Testis (tissue), 2 donors: ENCODE measurements around the gene ANKS6.

Experiments used
- CTCF ChIP-seq, 3 experiments: fragments of 450-650 bp in 2 of 3; fragments of 200-600 bp in 1 of 3; sonication (generic) in 1 of 3; IDR thresholded peaks; one replicate each; pipeline ENCODE4 v1.5.1; 2016 to 2019; ENCODE audit warnings: antibody characterized with exemption in 3 of 3, mild to moderate bottlenecking in 2 of 3, moderate library complexity in 1 of 3
- POLR2A ChIP-seq: fragments of 450-650 bp; IDR thresholded peaks from one replicate; pipeline ENCODE4 v1.6.1; 2017; ENCODE audit warnings: antibody characterized with exemption, mild to moderate bottlenecking, moderate library complexity

DNA sequence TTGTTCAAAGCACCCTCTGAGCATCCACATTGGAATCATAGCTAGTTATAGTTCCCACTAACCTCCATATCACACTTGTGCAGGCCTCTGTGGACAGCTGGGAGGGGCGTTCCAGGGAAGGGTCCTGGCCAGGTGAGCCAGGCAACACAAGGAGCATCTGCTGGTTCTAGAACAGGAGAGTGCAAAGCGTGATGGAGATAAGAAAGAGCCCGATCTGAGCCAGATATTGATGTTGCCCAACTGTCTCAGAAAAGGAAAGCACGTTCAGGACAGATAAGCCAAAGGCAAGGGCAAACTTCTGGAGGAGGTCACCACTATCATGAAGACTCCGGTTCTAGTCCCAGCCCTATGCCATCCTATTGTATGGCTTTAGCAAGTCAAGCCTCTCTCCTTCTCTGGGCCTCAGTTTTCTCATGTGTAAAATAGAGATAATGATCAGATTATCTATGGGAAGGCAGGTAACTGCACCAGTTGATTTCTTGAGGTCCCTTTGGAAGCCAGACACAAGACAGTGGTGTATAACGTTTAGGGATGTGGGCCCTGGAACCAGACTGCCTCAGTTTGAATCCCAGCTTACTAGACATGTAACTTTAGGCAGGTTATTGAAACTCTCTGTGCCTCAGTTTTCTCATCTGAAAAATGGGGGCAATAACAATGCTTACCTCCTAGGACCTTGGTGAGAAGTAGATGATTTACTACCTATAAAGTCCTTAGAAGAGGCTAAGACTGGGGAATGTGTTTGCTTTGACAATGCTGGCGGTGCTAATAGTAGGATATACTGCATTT, 107.5 kb downstream of the ANKS6 start:
- TF ChIP-seq CTCF (IDR thresholded peaks at IDR 0.05) (no peak), POLR2A (no peak)
